Measurements from ENCODE around the gene DMKN. TPM values are rescaled to one million over a fixed set of nuclear protein-coding genes. Genes with fewer than 3 reads are reported as not detected.

DMKN gene
- total and polyA plus RNA-seq, 12 donors: 2.7 to 70.5 (median 19.7) TPM

DNA sequence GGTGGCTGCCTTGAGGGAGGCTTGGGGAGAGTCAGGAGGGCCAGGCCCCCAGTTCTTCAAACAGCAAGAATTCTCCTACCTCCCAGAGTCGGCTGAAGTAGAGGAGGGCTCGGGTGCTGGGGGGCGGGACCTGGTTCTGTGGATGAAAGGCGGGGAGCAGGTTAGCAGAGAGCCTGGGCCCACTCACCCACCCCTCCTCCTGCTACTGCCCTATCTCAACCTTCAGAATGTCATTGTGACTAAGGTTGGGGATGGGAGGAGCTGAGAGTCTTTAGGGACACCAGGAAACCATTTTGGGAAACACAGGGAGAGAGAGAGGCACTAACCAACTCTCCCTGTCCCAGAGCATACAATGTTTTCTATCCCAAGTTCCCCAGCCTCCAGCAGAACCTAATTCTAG lies 10.7 kb downstream of the DMKN start:
- H3K27me3 ChIP-seq: no peaks in the 10 kb centered on the region
- no peak for DNase-seq
- WGBS, 4 donors: 77 to 91% (median 87%) methylated on average over 4 of the region's 4 CpGs
- H3K4me1 ChIP-seq (replicated peaks in 1 of 2): no peaks in the 10 kb centered on the region
- no peak overlapping the region for H3K4me3 ChIP-seq
- no peaks in the 10 kb centered on the region for H3K9me3 ChIP-seq (replicated peaks in 1 of 3)
- intact Hi-C loops (cut with DNase I): no loop called here
- H3K36me3 ChIP-seq (replicated peaks in 1 of 2): no peaks in the 10 kb centered on the region
- no peak overlapping the region for H3K27ac ChIP-seq
- no peak for TF ChIP-seq POLR2A (IDR thresholded peaks at IDR 0.05)
- TF ChIP-seq, protein P1, sequence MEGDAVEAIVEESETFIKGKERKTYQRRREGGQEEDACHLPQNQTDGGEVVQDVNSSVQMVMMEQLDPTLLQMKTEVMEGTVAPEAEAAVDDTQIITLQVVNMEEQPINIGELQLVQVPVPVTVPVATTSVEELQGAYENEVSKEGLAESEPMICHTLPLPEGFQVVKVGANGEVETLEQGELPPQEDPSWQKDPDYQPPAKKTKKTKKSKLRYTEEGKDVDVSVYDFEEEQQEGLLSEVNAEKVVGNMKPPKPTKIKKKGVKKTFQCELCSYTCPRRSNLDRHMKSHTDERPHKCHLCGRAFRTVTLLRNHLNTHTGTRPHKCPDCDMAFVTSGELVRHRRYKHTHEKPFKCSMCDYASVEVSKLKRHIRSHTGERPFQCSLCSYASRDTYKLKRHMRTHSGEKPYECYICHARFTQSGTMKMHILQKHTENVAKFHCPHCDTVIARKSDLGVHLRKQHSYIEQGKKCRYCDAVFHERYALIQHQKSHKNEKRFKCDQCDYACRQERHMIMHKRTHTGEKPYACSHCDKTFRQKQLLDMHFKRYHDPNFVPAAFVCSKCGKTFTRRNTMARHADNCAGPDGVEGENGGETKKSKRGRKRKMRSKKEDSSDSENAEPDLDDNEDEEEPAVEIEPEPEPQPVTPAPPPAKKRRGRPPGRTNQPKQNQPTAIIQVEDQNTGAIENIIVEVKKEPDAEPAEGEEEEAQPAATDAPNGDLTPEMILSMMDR (IDR thresholded peaks at IDR 0.05): no peak

- peak in 5 of 7 donors; percentile 27 to 64 (median 58) for DNase-seq
- Histone ChIP-seq H3K27me3 (no peaks in the 10 kb centered on the region), H3K9me3 (replicated peaks in 1 of 3) (no peaks in the 10 kb centered on the region), H3K4me1 (replicated peaks in 1 of 2) (no peaks in the 10 kb centered on the region), H3K36me3 (replicated peaks in 1 of 2) (no peaks in the 10 kb centered on the region), H3K4me3 (no peak overlapping the region), H3K27ac (no peak overlapping the region)
- TF ChIP-seq, protein P1 (IDR thresholded peaks at IDR 0.05): no peak
- TF ChIP-seq POLR2A (IDR thresholded peaks at IDR 0.05): no peak
- 64 to 77% (median 68%) methylated on average over 10 to 15 of the region's 15 CpGs for WGBS, 4 donors
- intact Hi-C loops (cut with DNase I): no loop called here
Observed at GRCh38 chr19:35501684-35502083, 11.8 kb downstream of the DMKN start.

GRCh38 chr19:35500611-35501010 lies 12.8 kb downstream of the DMKN start:
- no peaks in the 10 kb centered on the region for H3K27me3 ChIP-seq
- TF ChIP-seq, protein P1 (IDR thresholded peaks at IDR 0.05): no peak
- no peak for TF ChIP-seq POLR2A (IDR thresholded peaks at IDR 0.05)
- intact Hi-C loops (cut with DNase I): no loop called here

DNA sequence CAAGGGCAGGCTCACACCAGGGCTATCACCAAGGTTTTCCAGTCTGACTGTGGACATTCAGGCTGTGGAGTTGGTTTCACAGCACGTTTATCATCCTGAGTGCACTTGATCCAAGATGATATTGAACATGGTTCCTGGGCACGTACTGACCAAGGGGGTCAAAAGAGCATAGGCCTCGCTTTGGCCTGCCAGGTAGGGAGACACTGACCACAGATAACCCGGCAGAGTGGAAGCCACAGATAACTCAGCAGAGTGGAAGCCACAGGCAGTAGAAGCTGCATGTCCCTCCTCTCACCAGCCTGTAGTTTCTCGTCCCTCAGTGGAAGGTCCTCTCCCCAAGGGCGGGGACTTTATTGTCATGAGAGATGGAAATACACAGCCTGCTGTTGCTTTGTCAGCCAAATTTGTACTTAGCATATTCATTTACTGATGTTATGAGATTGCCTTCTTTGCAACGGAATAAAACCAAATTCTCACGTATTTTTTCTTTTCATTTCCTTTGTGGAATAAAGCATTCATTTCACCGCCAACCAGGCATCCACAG lies 14.4 kb downstream of the DMKN start:
- DNase-seq: no peak
- intact Hi-C loops (cut with DNase I): no loop called here
- H3K27ac ChIP-seq: no peak overlapping the region
- no peaks in the 10 kb centered on the region for H3K9me3 ChIP-seq (replicated peaks in 1 of 3)
- no peak for TF ChIP-seq POLR2A (IDR thresholded peaks at IDR 0.05)
- TF ChIP-seq, protein P1 (IDR thresholded peaks at IDR 0.05): no peak
- 76 to 89% (median 81%) methylated on average over 5 to 9 of the region's 9 CpGs for WGBS, 4 donors
- H3K4me1 ChIP-seq (replicated peaks in 1 of 2): peaks cover 0 to 5% of the 10 kb centered on the region in 2 donors
- no peaks in the 10 kb centered on the region for H3K27me3 ChIP-seq
- H3K4me3 ChIP-seq: no peak overlapping the region
- no peaks in the 10 kb centered on the region for H3K36me3 ChIP-seq (replicated peaks in 1 of 2)

More at GRCh38 chr19:35500611-35501010, 12.8 kb downstream of the DMKN start:
- WGBS, 4 donors: 82 to 92% (median 89%) methylated on average over 8 to 10 of the region's 10 CpGs
- no peak overlapping the region for H3K27ac ChIP-seq
- no peak overlapping the region for H3K4me3 ChIP-seq
- no peak for DNase-seq
- H3K9me3 ChIP-seq (replicated peaks in 1 of 3): no peaks in the 10 kb centered on the region
- no peaks in the 10 kb centered on the region for H3K4me1 ChIP-seq (replicated peaks in 1 of 2)
- H3K36me3 ChIP-seq (replicated peaks in 1 of 2): no peaks in the 10 kb centered on the region

All from adrenal gland (tissue), 12 donors.